Mucosa of descending colon (tissue), 3 donors: Measurements from ENCODE around the gene MTHFD1L. TPM values are rescaled to one million over a fixed set of nuclear protein-coding genes. Genes with fewer than 3 reads are reported as not detected.

Experiments
- ATAC-seq: fragments of 200-7000 bp; cut with Tn5 transposase; one replicate; pipeline ENCODE4 v1.9.1; 2020; ENCODE audit warnings: mild to moderate bottlenecking, moderate library complexity
- DNase-seq, 3 donors: peaks; one replicate each; pipeline ENCODE4 v3.0.0-alpha.2; 2020
- H3K36me3 ChIP-seq: fragments of 200-600 bp; one replicate; pipeline ENCODE4 v1.8.0; 2021; ENCODE audit warnings: low read depth, mild to moderate bottlenecking
- H3K4me1 ChIP-seq: fragments of 200-600 bp; one replicate; pipeline ENCODE4 v1.8.0; 2021; ENCODE audit warnings: low read depth, mild to moderate bottlenecking
- H3K4me3 ChIP-seq: fragments of 200-600 bp; one replicate; pipeline ENCODE4 v1.8.0; 2021; ENCODE audit warnings: mild to moderate bottlenecking
- H3K9me3 ChIP-seq: fragments of 200-600 bp; one replicate; pipeline ENCODE4 v1.8.0; 2021; ENCODE audit warnings: mild to moderate bottlenecking
- CTCF ChIP-seq: fragments of 200-600 bp; IDR thresholded peaks from one replicate; pipeline ENCODE4 v1.8.0; 2022; ENCODE audit warnings: antibody characterized with exemption, mild to moderate bottlenecking
- intact Hi-C, 2 donors: fragments of 100-400 bp; cut with DNase I in 1 of 2; cut with micrococcal nuclease in 1 of 2; formaldehyde crosslinking; loops; one replicate each; pipeline versions ENCODE4 v1.11.0 to v1.11.1; 2022; cut with DNase I, micrococcal nuclease
- total RNA-seq, 3 donors: library from RNA; stranded (reverse); fragmentation: NEBNext Ultra II Directional in 2 of 3; extraction: Animal tissue kit (Norgen Biotek cat#: 25700) in 2 of 3; gene quantifications; one replicate each; pipeline versions ENCODE4 v1.2.1 to v1.2.4, GENCODE V29; 2021 to 2023
- donor health status: DM: no; HTN: no; CAD: no; lungs with moderate emphysema.
- donor health status: DM: no; HTN: no; CAD: no.
- donor health status: DM: no; HTN: yes; CAD: no.

The MTHFD1L gene
- total RNA-seq, 3 donors from 2014 or later = 7.1 to 11.1 (median 8.9) TPM

GRCh38 chr6:150863213-150863928 lies 2.1 kb upstream of the MTHFD1L start:
- no peaks in the 10 kb centered on the region for H3K36me3 ChIP-seq
- intact Hi-C loops = no loop called here
- peaks cover 4% of the 10 kb centered on the region for H3K4me1 ChIP-seq
- TF ChIP-seq CTCF = no peak
- no peaks in the 10 kb centered on the region for H3K9me3 ChIP-seq
- DNase-seq = no peak
- no peak overlapping the region for H3K4me3 ChIP-seq
- no peak for ATAC-seq

- DNase-seq (no peak), ATAC-seq (no peak)
- Histone ChIP-seq H3K9me3 (no peaks in the 10 kb centered on the region), H3K4me1 (peaks cover 4% of the 10 kb centered on the region), H3K36me3 (no peaks in the 10 kb centered on the region), H3K4me3 (no peak overlapping the region)
- intact Hi-C loops = no loop called here
- no peak for TF ChIP-seq CTCF
Measured at GRCh38 chr6:150865043-150865405, 478 bp upstream of the MTHFD1L start.

DNA sequence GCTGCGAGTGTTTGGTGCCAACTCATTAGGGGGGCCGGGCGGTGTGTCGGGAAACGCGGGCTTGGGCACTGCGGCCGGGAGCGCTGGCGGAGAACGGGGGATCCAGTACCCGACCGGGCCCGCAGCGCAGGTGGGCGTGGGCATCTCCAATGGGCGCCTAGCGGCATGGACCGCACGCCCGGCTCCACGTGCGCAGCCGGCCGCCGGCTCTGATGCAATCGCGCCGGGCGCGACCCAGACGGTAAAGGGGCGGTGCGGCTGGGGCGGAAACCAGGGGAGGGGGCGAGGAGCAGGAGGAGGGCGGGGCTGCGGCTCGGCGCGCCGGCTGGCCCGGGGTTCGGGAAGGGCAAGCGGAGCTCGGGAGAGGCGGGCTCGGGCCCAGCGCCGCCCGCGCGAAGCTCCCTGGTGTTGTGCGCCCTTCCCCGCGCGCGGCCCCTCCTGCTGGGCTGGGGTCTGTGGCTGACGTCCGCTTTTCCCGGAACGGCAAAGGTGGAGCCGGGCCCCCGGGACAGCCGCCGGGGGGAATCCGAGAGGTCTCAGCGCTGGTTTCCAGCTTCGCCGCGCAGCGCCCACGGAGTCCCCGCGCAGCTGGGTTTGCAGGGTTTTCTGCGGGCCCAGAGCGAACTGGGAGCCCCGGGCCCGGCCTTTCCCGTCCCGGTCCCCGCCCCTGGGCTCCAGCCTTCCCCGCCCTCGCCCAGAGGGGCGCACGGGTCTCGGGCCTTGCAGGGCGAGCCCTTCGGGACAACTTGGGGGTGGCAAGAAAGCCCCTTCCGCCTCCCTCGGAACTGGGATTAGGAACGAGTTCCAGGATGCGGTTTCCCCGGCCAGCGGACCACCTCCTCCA lies 867 bp downstream of the MTHFD1L start:
- peak; percentile 88 for ATAC-seq
- Histone ChIP-seq H3K36me3 (no peaks in the 10 kb centered on the region), H3K4me1 (peaks cover 4% of the 10 kb centered on the region), H3K9me3 (no peaks in the 10 kb centered on the region), H3K4me3 (peak overlapping the region; percentile 32)
- DNase-seq = peak; percentile 73 to 88 (median 86)
- no peak for TF ChIP-seq CTCF
- intact Hi-C loops = no loop called here

- no peaks in the 10 kb centered on the region for H3K9me3 ChIP-seq
- H3K4me3 ChIP-seq = peak overlapping the region; percentile 32
- no peak for ATAC-seq
- intact Hi-C loops = no loop called here
- no peak for DNase-seq
- no peak for TF ChIP-seq CTCF
- no peaks in the 10 kb centered on the region for H3K36me3 ChIP-seq
- H3K4me1 ChIP-seq = peaks cover 4% of the 10 kb centered on the region
Measured at GRCh38 chr6:150866991-150867501, 1.5 kb downstream of the MTHFD1L start.

GRCh38 chr6:150868759-150869158 lies 3.3 kb downstream of the MTHFD1L start:
- no peak for ATAC-seq
- DNase-seq = no peak

More at GRCh38 chr6:150868759-150869158, 3.3 kb downstream of the MTHFD1L start:
- no peak for TF ChIP-seq CTCF
- Histone ChIP-seq H3K4me3 (no peak overlapping the region), H3K9me3 (no peaks in the 10 kb centered on the region), H3K36me3 (no peaks in the 10 kb centered on the region), H3K4me1 (peaks cover 4% of the 10 kb centered on the region)
- intact Hi-C loops = no loop called here
